ENCODE data around the gene TMEM234. TPM values are rescaled to one million over a fixed set of nuclear protein-coding genes. Genes with fewer than 3 reads are reported as not detected.
A peak's percentile ranks its signal among the peaks of the same experiment; 100 is the strongest.

Gene TMEM234
- total and polyA plus RNA-seq, 2 of the 13 experiments (the other 11 are each of a cell fraction or from before 2014, with no cell fraction given) = 6.1 to 9.0 TPM

DNA sequence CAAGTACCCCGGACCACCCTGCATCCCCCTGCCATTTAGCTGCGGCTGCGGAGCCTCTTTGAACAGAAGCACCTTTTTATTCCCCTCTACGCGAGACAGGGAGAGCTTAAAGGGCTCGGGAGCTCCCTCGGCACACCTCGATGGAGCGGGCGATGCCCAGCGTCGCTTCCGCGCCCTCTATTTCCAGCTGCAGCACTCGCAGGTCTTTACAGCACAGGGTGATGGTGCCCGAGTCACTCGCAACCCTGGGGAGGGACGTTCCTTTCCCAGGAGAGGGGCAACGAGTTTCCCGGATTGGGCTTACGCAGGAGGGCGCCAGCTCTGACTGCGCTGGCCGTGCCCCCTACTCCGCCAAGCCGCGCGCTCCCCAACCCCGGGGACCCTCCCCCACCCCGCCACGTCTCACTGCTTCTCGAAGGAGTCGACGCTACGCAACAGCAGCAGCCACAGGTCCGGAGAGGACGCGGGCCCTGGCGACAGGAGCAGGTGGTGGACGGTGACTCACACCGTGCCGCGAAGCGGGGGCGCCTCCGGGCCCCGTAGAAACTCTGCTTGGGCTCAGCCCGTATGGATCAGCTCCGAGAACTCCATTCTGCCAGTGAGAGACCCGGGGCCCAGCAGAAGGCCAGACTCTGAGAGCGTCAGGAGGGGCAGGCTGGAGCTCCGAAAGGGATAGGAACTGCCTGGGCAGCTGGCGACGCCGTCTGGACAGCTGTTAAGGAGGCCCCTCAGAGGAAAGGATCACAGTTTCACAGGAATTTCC is 19.0 kb upstream of the TMEM234 start (continued):
- no peak for TF ChIP-seq SUZ12 (IDR thresholded peaks at IDR 0.05; ENCODE audit: low read depth, low read length)
- TF ChIP-seq, protein P1, sequence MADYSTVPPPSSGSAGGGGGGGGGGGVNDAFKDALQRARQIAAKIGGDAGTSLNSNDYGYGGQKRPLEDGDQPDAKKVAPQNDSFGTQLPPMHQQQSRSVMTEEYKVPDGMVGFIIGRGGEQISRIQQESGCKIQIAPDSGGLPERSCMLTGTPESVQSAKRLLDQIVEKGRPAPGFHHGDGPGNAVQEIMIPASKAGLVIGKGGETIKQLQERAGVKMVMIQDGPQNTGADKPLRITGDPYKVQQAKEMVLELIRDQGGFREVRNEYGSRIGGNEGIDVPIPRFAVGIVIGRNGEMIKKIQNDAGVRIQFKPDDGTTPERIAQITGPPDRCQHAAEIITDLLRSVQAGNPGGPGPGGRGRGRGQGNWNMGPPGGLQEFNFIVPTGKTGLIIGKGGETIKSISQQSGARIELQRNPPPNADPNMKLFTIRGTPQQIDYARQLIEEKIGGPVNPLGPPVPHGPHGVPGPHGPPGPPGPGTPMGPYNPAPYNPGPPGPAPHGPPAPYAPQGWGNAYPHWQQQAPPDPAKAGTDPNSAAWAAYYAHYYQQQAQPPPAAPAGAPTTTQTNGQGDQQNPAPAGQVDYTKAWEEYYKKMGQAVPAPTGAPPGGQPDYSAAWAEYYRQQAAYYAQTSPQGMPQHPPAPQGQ (CRISPR knock-in tag; IDR thresholded peaks at IDR 0.05; ENCODE audit: borderline replicate concordance) = no peak
- peak; percentile 64; the same call in 1 of the 2 replicates for TF ChIP-seq TGIF2 (CRISPR knock-in tag; IDR thresholded peaks at IDR 0.05)
- TF ChIP-seq, protein P2, sequence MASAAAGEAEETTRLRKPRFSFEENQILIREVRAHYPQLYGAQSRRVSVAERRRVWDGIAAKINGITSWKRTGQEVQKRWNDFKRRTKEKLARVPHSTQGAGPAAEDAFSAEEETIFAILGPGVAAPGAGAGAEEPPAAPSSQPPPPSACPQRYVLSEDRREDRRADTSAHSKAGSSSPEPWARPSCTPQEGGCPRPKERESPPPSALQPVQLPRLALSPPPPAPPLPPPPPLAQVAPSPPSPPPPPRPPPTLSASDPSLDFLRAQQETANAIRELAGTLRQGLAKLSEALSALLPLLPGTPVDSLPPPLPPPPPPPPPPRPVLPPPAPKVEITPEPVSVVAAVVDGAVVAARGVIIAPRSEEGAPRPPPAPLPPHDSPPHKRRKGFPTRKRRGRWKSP (CRISPR knock-in tag; IDR thresholded peaks at IDR 0.05) = 0 out of 2 replicates have a peak, but pooled peaks have one; percentile 29
- TF ChIP-seq TEAD2 (CRISPR knock-in tag; IDR thresholded peaks at IDR 0.05) = no peak
- TF ChIP-seq TBX3 (IDR thresholded peaks at IDR 0.05; ENCODE audit: borderline replicate concordance) = no peak
- no peak for TF ChIP-seq ATF7 (IDR thresholded peaks at IDR 0.05)
- 0 out of 2 replicates have a peak, but pooled peaks have one; percentile 29 for TF ChIP-seq ATF7 (CRISPR knock-in tag; IDR thresholded peaks at IDR 0.05)
- no peak for TF ChIP-seq MAFF (IDR thresholded peaks at IDR 0.05; ENCODE audit: low read depth, low read length)
- no peak; the same call in 1 of the 2 replicates for TF ChIP-seq ZNF878 (CRISPR knock-in tag; IDR thresholded peaks at IDR 0.05)
- TF ChIP-seq ZNF142 (CRISPR knock-in tag; IDR thresholded peaks at IDR 0.05) = 0 out of 2 replicates have a peak, but pooled peaks have one; percentile 30
- TF ChIP-seq ETV6 (CRISPR knock-in tag; conservative IDR thresholded peaks at IDR 0.05) = no peak; the same call in 1 of the 2 replicates
- TF ChIP-seq ZNF773 (CRISPR knock-in tag; IDR thresholded peaks at IDR 0.05; ENCODE audit: borderline replicate concordance) = no peak
- no peak for TF ChIP-seq ESRRA (CRISPR knock-in tag; IDR thresholded peaks at IDR 0.05; ENCODE audit: low read depth)
- no peak for TF ChIP-seq CBFB (CRISPR knock-in tag; IDR thresholded peaks at IDR 0.05)
- TF ChIP-seq EP300 (IDR thresholded peaks at IDR 0.05; ENCODE audit: low read depth in 2 of 2, low read length in 2 of 2) = no peak
- no peak for TF ChIP-seq EP300 (CRISPR knock-in tag; IDR thresholded peaks at IDR 0.05; ENCODE audit: borderline replicate concordance)
- TF ChIP-seq ZNF607 (CRISPR knock-in tag; IDR thresholded peaks at IDR 0.05; ENCODE audit: borderline replicate concordance) = peak; percentile 80
